Sigmoid colon (tissue), 7 donors: ENCODE data around the gene AURKAIP1. TPM values are rescaled to one million over a fixed set of nuclear protein-coding genes. Genes with fewer than 3 reads are reported as not detected.

ENCODE experiments used
- DNase-seq: peaks from one replicate; pipeline ENCODE4 v3.0.0-alpha.2; 2019
- H3K27ac ChIP-seq, 4 donors: fragments of 200-600 bp; sonication (generic); one replicate each; pipeline ENCODE4 v1.5.1; 2016 to 2019; ENCODE audit warnings: mild to moderate bottlenecking in 1 of 4
- H3K27me3 ChIP-seq, 3 donors: fragments of 200-600 bp; sonication (generic); one replicate each; pipeline ENCODE4 v1.5.1; 2019; ENCODE audit warnings: mild to moderate bottlenecking in 1 of 3
- H3K36me3 ChIP-seq, 4 donors: fragments of 200-600 bp; sonication (generic); one replicate each; pipeline ENCODE4 v1.5.1; 2016 to 2019
- H3K4me1 ChIP-seq, 4 donors: fragments of 200-600 bp; sonication (generic); one replicate each; pipeline ENCODE4 v1.5.1; 2017 to 2019
- H3K4me3 ChIP-seq, 4 donors: fragments of 200-600 bp; sonication (generic); one replicate each; pipeline ENCODE4 v1.5.1; 2017 to 2019; ENCODE audit warnings: mild to moderate bottlenecking in 2 of 4, moderate library complexity in 1 of 4
- H3K9me3 ChIP-seq, 4 donors: fragments of 200-600 bp in 3 of 4; sonication (generic) in 3 of 4; one replicate each; pipeline versions ENCODE4 v1.5.1 to v1.6.1; 2013 to 2019
- EP300 ChIP-seq, 4 donors: sonication (generic); formaldehyde crosslinking; IDR thresholded peaks; one replicate each; pipeline ENCODE4 v1.6.1; 2017; ENCODE audit warnings: antibody characterized with exemption in 4 of 4
- POLR2A ChIP-seq, 2 donors: fragments of 450-650 bp; IDR thresholded peaks; one replicate each; pipeline ENCODE4 v1.6.1; 2016; ENCODE audit warnings: antibody characterized with exemption in 2 of 2, mild to moderate bottlenecking in 2 of 2, moderate library complexity in 2 of 2
- POLR2AphosphoS5 ChIP-seq, 4 donors: sonication (generic); formaldehyde crosslinking; IDR thresholded peaks; one replicate each; pipeline ENCODE4 v1.6.1; 2017; ENCODE audit warnings: antibody characterized with exemption in 4 of 4
- WGBS, 2 donors: extraction: QIAGEN DNeasy Blood & Tissue Kit; methylation state at CpG; one replicate each; pipeline ENCODE4 v1.1.7; 2013; 5-methylcytosine and 5-hydroxymethylcytosine counted together
- intact Hi-C: fragments of 100-400 bp; cut with DNase I; formaldehyde crosslinking; loops from one replicate; pipeline ENCODE4 v1.15.1; 2023
- polyA plus RNA-seq, 3 donors: library from polyadenylated mRNA; stranded (reverse); fragments of 200-250 nt; gene quantifications; one replicate each; pipeline ENCODE4 v1.2.3, GENCODE V29; 2013
- total RNA-seq, 4 donors: library from RNA; depleted of rRNA; stranded (reverse); fragments of >200 nt; gene quantifications; one replicate each; pipeline ENCODE4 v1.1.0, GENCODE V29; 2016
- TF ChIP-seq, protein P1 (sequence below), 4 experiments: fragments of 450-650 bp in 3 of 4; fragments of 200-600 bp in 1 of 4; IDR thresholded peaks; one replicate each; pipeline ENCODE4 v1.5.1; 2016 to 2019; ENCODE audit warnings: antibody characterized with exemption in 4 of 4, mild to moderate bottlenecking in 3 of 4, moderate library complexity in 2 of 4
- donor health status: healthy with polysubstance abuse.
- donor health status: Bipolar disorder and iron deficiency.
- donor health status: healthy.

AURKAIP1 gene
- total and polyA plus RNA-seq, 7 donors: 89.3 to 288 (median 143) TPM

DNA sequence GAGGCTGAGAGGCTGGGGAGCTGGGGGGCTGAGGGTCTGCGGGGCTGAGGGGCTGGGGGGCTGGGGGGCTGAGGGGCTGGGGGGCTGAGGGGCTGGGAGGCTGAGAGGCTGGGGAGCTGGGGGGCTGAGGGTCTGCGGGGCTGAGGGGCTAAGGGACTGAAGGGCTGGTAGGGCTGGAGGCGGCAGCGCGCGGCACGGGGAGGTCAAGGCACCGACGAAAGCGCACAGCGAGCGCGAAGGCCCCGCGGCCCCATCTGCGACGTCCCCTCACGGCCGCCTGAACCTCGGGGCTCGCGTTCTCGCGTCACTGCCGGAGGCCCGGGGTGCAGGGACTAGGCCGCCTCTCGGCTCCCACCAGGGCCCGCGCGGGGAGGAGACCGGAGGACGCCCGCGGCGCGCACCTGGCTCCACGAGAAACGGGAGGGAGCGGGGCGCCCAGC lies 50.9 kb downstream of the AURKAIP1 start:
- Histone ChIP-seq H3K9me3 (no peaks in the 10 kb centered on the region), H3K36me3 (peaks cover 11 to 50% (median 16%) of the 10 kb centered on the region in 4 donors), H3K27ac (peak overlapping the region; percentile 90 to 94 (median 92)), H3K4me1 (peaks cover 3 to 63% (median 51%) of the 10 kb centered on the region in 4 donors), H3K27me3 (no peaks in the 10 kb centered on the region), H3K4me3 (peak overlapping the region; percentile 87 to 100 (median 98))
- WGBS, 2 donors: 1% methylated on average over 41 of the region's 41 CpGs
- intact Hi-C loops: loop anchor here (2.0 kb wide), 1 partner anchor 25 kb away; the partner anchor contains the start of gene DVL1
- no peak for DNase-seq
- TF ChIP-seq, protein P1, sequence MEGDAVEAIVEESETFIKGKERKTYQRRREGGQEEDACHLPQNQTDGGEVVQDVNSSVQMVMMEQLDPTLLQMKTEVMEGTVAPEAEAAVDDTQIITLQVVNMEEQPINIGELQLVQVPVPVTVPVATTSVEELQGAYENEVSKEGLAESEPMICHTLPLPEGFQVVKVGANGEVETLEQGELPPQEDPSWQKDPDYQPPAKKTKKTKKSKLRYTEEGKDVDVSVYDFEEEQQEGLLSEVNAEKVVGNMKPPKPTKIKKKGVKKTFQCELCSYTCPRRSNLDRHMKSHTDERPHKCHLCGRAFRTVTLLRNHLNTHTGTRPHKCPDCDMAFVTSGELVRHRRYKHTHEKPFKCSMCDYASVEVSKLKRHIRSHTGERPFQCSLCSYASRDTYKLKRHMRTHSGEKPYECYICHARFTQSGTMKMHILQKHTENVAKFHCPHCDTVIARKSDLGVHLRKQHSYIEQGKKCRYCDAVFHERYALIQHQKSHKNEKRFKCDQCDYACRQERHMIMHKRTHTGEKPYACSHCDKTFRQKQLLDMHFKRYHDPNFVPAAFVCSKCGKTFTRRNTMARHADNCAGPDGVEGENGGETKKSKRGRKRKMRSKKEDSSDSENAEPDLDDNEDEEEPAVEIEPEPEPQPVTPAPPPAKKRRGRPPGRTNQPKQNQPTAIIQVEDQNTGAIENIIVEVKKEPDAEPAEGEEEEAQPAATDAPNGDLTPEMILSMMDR (IDR thresholded peaks at IDR 0.05): no peak
- TF ChIP-seq POLR2AphosphoS5 (IDR thresholded peaks at IDR 0.05) (no peak), POLR2A (IDR thresholded peaks at IDR 0.05) (no peak), EP300 (IDR thresholded peaks at IDR 0.05) (no peak)

Other genes with a start within 250 kb of the AURKAIP1 start
- gene TTLL10, start 201.3 kb downstream of the AURKAIP1 start, total RNA-seq: not detected
- under 1 TPM; 0.46 to 0.70 (median 0.60) TPM for gene TTLL10, start 201.3 kb downstream of the AURKAIP1 start, polyA plus RNA-seq
- under 1 TPM in 1 of 4 donors, not detected in 3; 0.71 TPM for gene TNFRSF18, start 168.6 kb downstream of the AURKAIP1 start, total RNA-seq
- 1 to 10 TPM in 2 of 3 donors, not detected in 1; 1.2 to 3.9 TPM for gene TNFRSF18, start 168.6 kb downstream of the AURKAIP1 start, polyA plus RNA-seq
- 1 to 10 TPM in 1 of 4 donors, under 1 TPM in 1, not detected in 2; 0.95 to 1.8 TPM for gene TNFRSF4, start 161.1 kb downstream of the AURKAIP1 start, total RNA-seq
- gene TNFRSF4, start 161.1 kb downstream of the AURKAIP1 start, polyA plus RNA-seq: 1 to 10 TPM; 1.2 to 8.6 (median 1.2) TPM
- 10 to 100 TPM; 73.4 to 95.6 (median 81.9) TPM for gene SDF4, start 143.2 kb downstream of the AURKAIP1 start, total RNA-seq
- 100 to 1,000 TPM in 1 of 3 donors, 10 to 100 TPM in 2; 33.0 to 181 (median 40.2) TPM for gene SDF4, start 143.2 kb downstream of the AURKAIP1 start, polyA plus RNA-seq
- 10 to 100 TPM in 2 of 4 donors, 1 to 10 TPM in 2; 8.6 to 12.5 (median 10.3) TPM for gene B3GALT6, start 143.0 kb downstream of the AURKAIP1 start, total RNA-seq
- 1 to 10 TPM; 1.8 to 9.6 (median 2.5) TPM for gene B3GALT6, start 143.0 kb downstream of the AURKAIP1 start, polyA plus RNA-seq
- gene C1QTNF12, start 128.5 kb downstream of the AURKAIP1 start, total RNA-seq: 1 to 10 TPM in 2 of 4 donors, not detected in 2; 1.9 to 5.7 TPM
- gene C1QTNF12, start 128.5 kb downstream of the AURKAIP1 start, polyA plus RNA-seq: 10 to 100 TPM; 17.6 to 28.7 (median 23.4) TPM
- gene UBE2J2, start 101.4 kb downstream of the AURKAIP1 start, total RNA-seq: 10 to 100 TPM; 33.1 to 44.3 (median 34.0) TPM
- gene UBE2J2, start 101.4 kb downstream of the AURKAIP1 start, polyA plus RNA-seq: 10 to 100 TPM; 32.4 to 63.6 (median 54.6) TPM
- 1 to 10 TPM; 1.2 to 5.0 (median 3.2) TPM for gene SCNN1D, start 94.8 kb downstream of the AURKAIP1 start, total RNA-seq
- gene SCNN1D, start 94.8 kb downstream of the AURKAIP1 start, polyA plus RNA-seq: 1 to 10 TPM in 1 of 3 donors, under 1 TPM in 1, not detected in 1; under 0.01 to 3.2 TPM
- 10 to 100 TPM; 21.4 to 57.1 (median 33.4) TPM for gene ACAP3, start 67.3 kb downstream of the AURKAIP1 start, total RNA-seq
- 10 to 100 TPM in 1 of 3 donors, 1 to 10 TPM in 2; 7.2 to 41.8 (median 8.3) TPM for gene ACAP3, start 67.3 kb downstream of the AURKAIP1 start, polyA plus RNA-seq
- 10 to 100 TPM; 15.7 to 24.0 (median 20.4) TPM for gene PUSL1, start 66.6 kb downstream of the AURKAIP1 start, total RNA-seq
- 10 to 100 TPM; 12.6 to 22.3 (median 12.7) TPM for gene PUSL1, start 66.6 kb downstream of the AURKAIP1 start, polyA plus RNA-seq
- 100 to 1,000 TPM in 1 of 4 donors, 10 to 100 TPM in 3; 83.8 to 135 (median 93.4) TPM for gene INTS11, start 50.5 kb downstream of the AURKAIP1 start, total RNA-seq
- 100 to 1,000 TPM in 1 of 3 donors, 10 to 100 TPM in 2; 58.3 to 117 (median 62.7) TPM for gene INTS11, start 50.5 kb downstream of the AURKAIP1 start, polyA plus RNA-seq
- gene CPTP, start 50.4 kb downstream of the AURKAIP1 start, total RNA-seq: 10 to 100 TPM in 2 of 4 donors, 1 to 10 TPM in 2; 8.4 to 21.6 (median 10.5) TPM
- 10 to 100 TPM; 41.4 to 57.1 (median 42.0) TPM for gene CPTP, start 50.4 kb downstream of the AURKAIP1 start, polyA plus RNA-seq
- gene TAS1R3, start 43.9 kb downstream of the AURKAIP1 start, total RNA-seq: not detected
- gene TAS1R3, start 43.9 kb downstream of the AURKAIP1 start, polyA plus RNA-seq: under 1 TPM in 2 of 3 donors, not detected in 1; 0.60 to 0.64 TPM
- 10 to 100 TPM; 50.7 to 85.0 (median 61.9) TPM for gene DVL1, start 25.8 kb downstream of the AURKAIP1 start, total RNA-seq
- gene DVL1, start 25.8 kb downstream of the AURKAIP1 start, polyA plus RNA-seq: 10 to 100 TPM; 25.8 to 59.9 (median 36.3) TPM
- gene MXRA8, start 16.7 kb downstream of the AURKAIP1 start, total RNA-seq: 100 to 1,000 TPM in 3 of 4 donors, 10 to 100 TPM in 1; 78.8 to 234 (median 114) TPM
- gene MXRA8, start 16.7 kb downstream of the AURKAIP1 start, polyA plus RNA-seq: 10 to 100 TPM in 2 of 3 donors, 1 to 10 TPM in 1; 2.8 to 26.2 (median 22.2) TPM
- 100 to 1,000 TPM; 139 to 375 (median 173) TPM for gene CCNL2, start 24.1 kb upstream of the AURKAIP1 start, total RNA-seq
- 10 to 100 TPM; 15.0 to 99.6 (median 16.2) TPM for gene CCNL2, start 24.1 kb upstream of the AURKAIP1 start, polyA plus RNA-seq
- 100 to 1,000 TPM; 133 to 235 (median 206) TPM for gene MRPL20, start 32.1 kb upstream of the AURKAIP1 start, total RNA-seq
- 100 to 1,000 TPM; 155 to 216 (median 171) TPM for gene MRPL20, start 32.1 kb upstream of the AURKAIP1 start, polyA plus RNA-seq
- 10 to 100 TPM; 10.0 to 23.0 (median 15.8) TPM for gene ANKRD65, start 46.1 kb upstream of the AURKAIP1 start, total RNA-seq
- gene ANKRD65, start 46.1 kb upstream of the AURKAIP1 start, polyA plus RNA-seq: 1 to 10 TPM in 2 of 3 donors, under 1 TPM in 1; 0.69 to 5.4 (median 3.8) TPM
- gene VWA1, start 60.5 kb upstream of the AURKAIP1 start, total RNA-seq: 100 to 1,000 TPM in 1 of 4 donors, 10 to 100 TPM in 3; 47.1 to 107 (median 71.1) TPM
- gene VWA1, start 60.5 kb upstream of the AURKAIP1 start, polyA plus RNA-seq: 10 to 100 TPM in 1 of 3 donors, 1 to 10 TPM in 2; 2.4 to 44.2 (median 3.7) TPM
- gene ATAD3C, start 74.5 kb upstream of the AURKAIP1 start, total RNA-seq: under 1 TPM; 0.16 to 0.55 (median 0.45) TPM
- 1 to 10 TPM in 1 of 3 donors, under 1 TPM in 1, not detected in 1; under 0.01 to 1.5 TPM for gene ATAD3C, start 74.5 kb upstream of the AURKAIP1 start, polyA plus RNA-seq
- 10 to 100 TPM; 11.1 to 47.1 (median 13.1) TPM for gene ATAD3B, start 96.6 kb upstream of the AURKAIP1 start, total RNA-seq
- gene ATAD3B, start 96.6 kb upstream of the AURKAIP1 start, polyA plus RNA-seq: 10 to 100 TPM in 1 of 3 donors, 1 to 10 TPM in 2; 4.8 to 49.4 (median 5.3) TPM
- 10 to 100 TPM in 3 of 4 donors, 1 to 10 TPM in 1; 8.6 to 14.7 (median 12.1) TPM for gene ATAD3A, start 137.0 kb upstream of the AURKAIP1 start, total RNA-seq
- 10 to 100 TPM; 12.6 to 40.4 (median 13.6) TPM for gene ATAD3A, start 137.0 kb upstream of the AURKAIP1 start, polyA plus RNA-seq
- 10 to 100 TPM; 15.3 to 35.2 (median 17.6) TPM for gene TMEM240, start 165.4 kb upstream of the AURKAIP1 start, total RNA-seq
- 1 to 10 TPM in 2 of 3 donors, not detected in 1; 3.7 to 4.8 TPM for gene TMEM240, start 165.4 kb upstream of the AURKAIP1 start, polyA plus RNA-seq
- gene SSU72, start 199.7 kb upstream of the AURKAIP1 start, total RNA-seq: 100 to 1,000 TPM in 3 of 4 donors, 10 to 100 TPM in 1; 98.9 to 119 (median 109) TPM
- 100 to 1,000 TPM; 129 to 165 (median 150) TPM for gene SSU72, start 199.7 kb upstream of the AURKAIP1 start, polyA plus RNA-seq
- 1 to 10 TPM in 3 of 4 donors, under 1 TPM in 1; 0.82 to 2.8 (median 1.6) TPM for gene FNDC10, start 224.9 kb upstream of the AURKAIP1 start, total RNA-seq
- gene FNDC10, start 224.9 kb upstream of the AURKAIP1 start, polyA plus RNA-seq: 1 to 10 TPM; 1.2 to 3.5 (median 2.8) TPM
- gene MIB2, start 240.3 kb upstream of the AURKAIP1 start, total RNA-seq: 10 to 100 TPM; 32.7 to 95.3 (median 53.6) TPM
- 10 to 100 TPM; 24.6 to 77.6 (median 33.3) TPM for gene MIB2, start 240.3 kb upstream of the AURKAIP1 start, polyA plus RNA-seq